GM21515 (cell line): ENCODE measurements around the gene DLG1.
"Not testable (repeated sequence)": the region's sequence is repeated elsewhere in the genome, so short reads cannot be mapped to it uniquely, and the experiment has no call there.

Experiments
- ATAC-seq: cut with Tn5 transposase; IDR thresholded peaks from one replicate; pipeline ENCODE4 v1.9.1; 2021; ENCODE audit not compliant: unreplicated experiment

Gene DLG1

GRCh38 chr3:197292083-197292646 lies 6.2 kb downstream of the DLG1 start:
- ATAC-seq, result no peak

GRCh38 chr3:197289726-197290125 lies 8.7 kb downstream of the DLG1 start:
- ATAC-seq, result no peak

GRCh38 chr3:197286678-197287077 lies 11.7 kb downstream of the DLG1 start:
- no peak for ATAC-seq

GRCh38 chr3:197285557-197285956 lies 12.9 kb downstream of the DLG1 start:
- ATAC-seq, result no peak

GRCh38 chr3:197283045-197283444 lies 15.4 kb downstream of the DLG1 start:
- ATAC-seq, result no peak

GRCh38 chr3:197281849-197282248 lies 16.6 kb downstream of the DLG1 start:
- ATAC-seq, result no peak

- ATAC-seq, result no peak
These were observed 18.3 kb downstream of the DLG1 start for GRCh38 chr3:197280156-197280555.

GRCh38 chr3:197278933-197279332 lies 19.5 kb downstream of the DLG1 start:
- ATAC-seq, result no peak

- ATAC-seq, result not testable (repeated sequence)
These were observed 21.6 kb downstream of the DLG1 start for GRCh38 chr3:197276808-197277207.

- ATAC-seq, result no peak
These were observed 27.7 kb downstream of the DLG1 start for GRCh38 chr3:197270558-197271317.

GRCh38 chr3:197269024-197269423 lies 29.4 kb downstream of the DLG1 start:
- ATAC-seq, result no peak

GRCh38 chr3:197268294-197268693 lies 30.1 kb downstream of the DLG1 start:
- ATAC-seq, result no peak

- ATAC-seq, result no peak
These were observed 32.1 kb downstream of the DLG1 start for GRCh38 chr3:197266331-197266730.

GRCh38 chr3:197262709-197263108 lies 35.7 kb downstream of the DLG1 start:
- ATAC-seq, result no peak

GRCh38 chr3:197261164-197261509 lies 37.3 kb downstream of the DLG1 start:
- no peak for ATAC-seq

- no peak for ATAC-seq
These were observed 37.8 kb downstream of the DLG1 start for GRCh38 chr3:197260491-197261163.

GRCh38 chr3:197259096-197259495 lies 39.3 kb downstream of the DLG1 start:
- no peak for ATAC-seq

GRCh38 chr3:197258168-197258755 lies 40.1 kb downstream of the DLG1 start:
- ATAC-seq, result no peak

GRCh38 chr3:197257711-197258110 lies 40.7 kb downstream of the DLG1 start:
- no peak for ATAC-seq

- no peak for ATAC-seq
These were observed 41.5 kb downstream of the DLG1 start for GRCh38 chr3:197256836-197257444.

GRCh38 chr3:197256104-197256503 lies 42.3 kb downstream of the DLG1 start:
- no peak for ATAC-seq
